AG09319 (cell line): ENCODE results near the gene NNMT.

Experiments
- DNase-seq: peaks from one replicate; pipeline ENCODE4 v3.0.0-alpha.2; 2010; ENCODE audit warnings: low read depth; ENCODE audit errors: extremely low read depth
- TF ChIP-seq, protein P1 (sequence below): IDR thresholded peaks from 2 replicates; pipeline ENCODE4 v1.5.1; 2011; ENCODE audit warnings: low read depth, mild to moderate bottlenecking, inconsistent platforms, low read length, moderate library complexity

NNMT gene

DNA sequence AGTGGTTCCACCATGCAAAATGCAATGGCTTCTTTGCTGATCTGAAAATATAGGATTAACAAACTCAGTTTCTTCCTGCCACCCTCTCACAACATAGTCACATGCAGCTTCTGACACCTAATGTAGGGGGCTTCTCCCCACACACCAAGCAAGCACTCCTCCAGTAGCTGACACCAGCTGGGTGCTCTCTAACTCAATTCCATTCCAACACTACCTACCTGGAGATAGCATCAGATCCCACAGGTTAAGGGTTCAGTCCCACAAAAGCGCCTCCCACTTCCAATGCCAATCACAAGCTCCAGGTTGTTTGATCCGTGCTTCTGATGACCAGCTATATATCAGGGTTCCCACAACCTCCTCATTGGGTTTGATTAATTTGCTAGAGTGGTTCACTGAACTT is 31.8 kb upstream of the NNMT start:
- no peak for DNase-seq
- TF ChIP-seq, protein P1, sequence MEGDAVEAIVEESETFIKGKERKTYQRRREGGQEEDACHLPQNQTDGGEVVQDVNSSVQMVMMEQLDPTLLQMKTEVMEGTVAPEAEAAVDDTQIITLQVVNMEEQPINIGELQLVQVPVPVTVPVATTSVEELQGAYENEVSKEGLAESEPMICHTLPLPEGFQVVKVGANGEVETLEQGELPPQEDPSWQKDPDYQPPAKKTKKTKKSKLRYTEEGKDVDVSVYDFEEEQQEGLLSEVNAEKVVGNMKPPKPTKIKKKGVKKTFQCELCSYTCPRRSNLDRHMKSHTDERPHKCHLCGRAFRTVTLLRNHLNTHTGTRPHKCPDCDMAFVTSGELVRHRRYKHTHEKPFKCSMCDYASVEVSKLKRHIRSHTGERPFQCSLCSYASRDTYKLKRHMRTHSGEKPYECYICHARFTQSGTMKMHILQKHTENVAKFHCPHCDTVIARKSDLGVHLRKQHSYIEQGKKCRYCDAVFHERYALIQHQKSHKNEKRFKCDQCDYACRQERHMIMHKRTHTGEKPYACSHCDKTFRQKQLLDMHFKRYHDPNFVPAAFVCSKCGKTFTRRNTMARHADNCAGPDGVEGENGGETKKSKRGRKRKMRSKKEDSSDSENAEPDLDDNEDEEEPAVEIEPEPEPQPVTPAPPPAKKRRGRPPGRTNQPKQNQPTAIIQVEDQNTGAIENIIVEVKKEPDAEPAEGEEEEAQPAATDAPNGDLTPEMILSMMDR, result no peak

DNA sequence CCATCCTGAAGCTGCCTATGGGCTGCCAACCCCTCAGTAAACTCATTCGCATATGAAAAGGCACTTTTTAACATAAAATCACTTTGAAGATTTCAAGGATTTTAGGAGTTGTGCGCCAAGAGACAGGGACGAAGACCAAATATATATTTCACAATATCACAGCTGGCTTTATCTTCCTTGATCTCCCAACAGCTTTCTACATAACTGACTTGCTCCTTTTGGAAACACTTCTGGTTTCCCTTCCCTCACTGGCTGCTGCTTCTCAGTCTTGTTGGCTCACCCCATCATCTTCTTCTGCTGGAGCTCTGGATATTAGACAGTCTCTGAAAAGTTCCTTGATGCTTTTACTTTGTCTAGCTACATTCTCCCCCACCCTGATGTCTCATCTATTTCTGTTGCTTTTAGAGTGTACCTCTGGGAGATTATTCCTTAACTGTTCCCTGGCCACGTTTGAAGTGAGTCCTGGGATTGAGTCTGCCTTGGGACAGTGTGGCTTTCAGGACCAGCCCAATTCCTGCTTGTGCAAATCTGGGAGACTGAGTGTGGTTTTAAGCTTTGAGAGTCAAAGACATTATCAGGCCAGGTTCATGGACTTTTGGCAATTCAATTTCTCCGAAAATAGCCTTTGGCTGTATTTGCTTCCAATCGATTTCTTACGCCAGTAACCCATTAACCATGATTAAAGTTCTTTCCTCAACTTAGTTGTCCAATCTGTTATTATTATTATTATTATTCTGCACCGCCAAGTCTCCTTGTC is 30.9 kb upstream of the NNMT start:
- no peak for DNase-seq
- TF ChIP-seq, protein P1, result no peak

DNA sequence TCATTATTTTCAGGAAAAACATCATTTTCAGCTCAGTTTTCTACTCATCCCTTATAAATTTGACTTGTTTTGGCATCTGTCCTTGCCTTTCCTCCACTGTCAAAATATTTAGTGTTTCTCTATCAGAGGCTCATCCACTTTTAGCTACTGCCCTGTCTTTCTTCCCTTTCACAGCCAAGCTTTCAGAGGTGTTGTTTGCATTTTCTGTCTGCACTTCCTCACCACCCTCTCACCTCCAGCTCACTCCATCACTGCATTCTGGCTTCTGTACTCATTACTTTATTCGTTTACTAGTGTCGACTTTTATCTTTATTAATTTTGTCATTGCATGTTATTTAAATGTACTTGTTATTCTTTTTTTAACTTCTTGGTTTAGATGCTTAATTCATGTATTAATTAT is 26.7 kb upstream of the NNMT start:
- TF ChIP-seq, protein P1, result no peak
- no peak for DNase-seq

DNA sequence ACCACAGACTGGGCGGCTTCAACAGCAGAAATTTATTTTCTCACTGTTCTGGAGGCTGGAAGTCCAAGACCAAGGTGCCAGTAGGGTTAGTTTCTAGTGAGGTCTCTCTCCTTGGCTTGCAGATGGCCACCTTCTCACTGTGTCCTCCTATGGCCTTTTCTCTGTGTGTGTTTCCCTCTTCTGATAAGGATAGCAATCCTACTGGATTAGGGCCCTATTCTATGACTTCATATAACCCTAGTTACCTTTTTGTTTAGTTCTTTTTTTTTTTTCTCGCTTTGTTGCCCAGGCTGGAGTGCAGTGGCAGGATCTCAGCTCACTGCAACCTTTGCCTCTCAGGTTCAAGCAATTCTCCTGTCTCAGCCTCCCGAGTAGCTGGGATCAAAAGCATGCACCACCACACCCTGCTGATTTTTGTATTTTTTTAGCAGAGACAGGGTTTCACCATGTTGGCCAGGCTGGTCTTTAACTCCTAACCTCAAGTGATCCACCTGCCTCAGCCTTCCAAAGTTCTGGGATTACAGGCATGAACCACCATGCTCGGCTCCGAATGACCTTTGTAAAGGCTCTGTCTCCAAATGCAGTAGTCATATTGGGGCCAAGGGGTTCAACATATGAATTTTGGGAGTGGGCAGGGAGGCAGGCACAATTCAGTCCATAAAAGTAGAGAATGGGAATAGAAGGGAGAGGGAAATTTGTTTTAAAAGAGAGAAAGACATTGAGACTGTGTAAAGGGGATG is 25.5 kb upstream of the NNMT start:
- TF ChIP-seq, protein P1, result no peak
- DNase-seq, result no peak

DNA sequence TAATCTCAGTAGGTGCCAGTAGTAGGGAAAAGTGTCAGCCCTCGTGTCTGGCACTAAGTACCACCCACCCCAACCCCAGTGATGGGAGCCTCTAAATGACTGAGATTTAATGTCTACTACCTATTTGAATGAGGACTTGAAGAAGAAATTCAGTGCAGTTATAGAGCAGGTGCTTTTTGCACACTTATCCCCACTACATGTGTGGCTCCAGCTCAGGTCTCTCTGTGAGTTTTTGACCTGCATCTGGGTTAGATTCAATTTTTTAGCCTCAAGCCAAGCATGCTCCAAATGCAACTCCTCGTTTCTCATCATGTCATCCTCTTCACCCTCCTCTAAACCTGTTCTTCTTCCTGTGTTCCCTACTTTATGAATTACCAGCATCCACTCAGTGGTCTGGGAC is 24.9 kb upstream of the NNMT start:
- TF ChIP-seq, protein P1, result no peak
- DNase-seq, result no peak

DNA sequence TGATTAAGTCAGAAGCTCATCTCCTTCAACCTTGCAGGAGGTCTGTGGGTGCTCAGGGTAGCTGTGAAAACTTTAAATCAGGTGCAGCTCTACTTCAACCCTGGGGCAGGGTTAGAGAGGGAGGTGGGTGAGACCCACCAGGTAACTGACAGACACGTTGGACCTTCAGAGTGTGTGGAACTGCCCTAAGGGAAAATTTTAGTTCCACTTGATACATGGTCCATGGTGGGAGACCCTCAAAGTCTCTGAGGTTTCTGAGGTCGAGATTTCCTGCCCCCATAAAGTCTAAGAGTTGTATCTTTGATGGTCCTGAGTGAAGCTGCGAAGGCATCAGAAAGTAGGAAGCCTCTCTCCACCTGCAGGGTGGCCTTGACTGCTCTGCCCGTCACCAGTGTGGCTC is 23.9 kb upstream of the NNMT start:
- DNase-seq, result no peak
- TF ChIP-seq, protein P1, result no peak

DNA sequence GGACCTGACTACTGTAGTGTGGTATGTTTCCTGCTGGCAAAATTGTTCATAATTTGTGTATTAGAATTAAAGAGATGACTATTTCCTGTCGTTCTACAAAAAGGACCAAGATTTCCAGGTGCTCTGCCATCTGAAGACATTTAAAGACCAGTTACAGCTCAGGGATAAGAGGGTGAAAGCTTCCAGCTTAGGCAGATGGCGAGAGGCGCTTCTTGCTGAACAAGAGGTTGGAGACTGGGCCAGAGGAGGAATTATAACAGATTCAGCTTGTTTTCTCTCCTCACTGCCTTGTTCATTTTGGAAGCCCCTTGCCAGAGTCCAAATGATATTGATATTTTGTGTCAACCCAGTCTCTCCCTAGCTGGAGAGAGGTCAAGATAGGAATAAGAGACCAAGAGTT is 23.1 kb upstream of the NNMT start:
- DNase-seq, result no peak

More for the DNA sequence above, 23.1 kb upstream of the NNMT start:
- TF ChIP-seq, protein P1, result no peak
